ENCODE data around the gene STXBP1. TPM values are rescaled to one million over a fixed set of nuclear protein-coding genes. Genes with fewer than 3 reads are reported as not detected.

Gene STXBP1
- total RNA-seq, 1 experiment from 2014 or later = 10.9 TPM

DNA sequence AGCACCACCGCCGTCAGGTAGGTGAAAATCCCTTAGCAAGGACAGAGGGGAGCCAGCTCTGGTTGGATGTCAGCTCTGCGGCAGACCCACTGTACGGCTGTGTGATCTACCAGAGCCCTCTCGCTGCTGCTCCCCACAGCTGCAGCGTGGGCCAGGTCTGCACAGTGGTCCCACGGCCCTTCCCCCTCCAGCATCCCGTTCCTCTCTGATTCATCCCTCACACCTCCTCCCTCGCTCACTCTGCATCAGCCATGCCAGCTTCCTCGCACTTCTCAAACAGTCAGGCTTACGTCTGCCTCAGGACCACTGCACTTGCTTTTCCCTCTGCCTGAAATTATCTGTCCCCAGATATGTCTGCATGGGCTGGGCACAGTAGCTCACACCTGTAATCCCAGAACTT, 68.1 kb downstream of the STXBP1 start:
- no peak for DNase-seq (ENCODE audit: low spot score)
- TF ChIP-seq EZH2 (IDR thresholded peaks at IDR 0.05; ENCODE audit: borderline replicate concordance, low read depth, low read length, poor library complexity, severe bottlenecking) = no peak
- TF ChIP-seq, protein P1, sequence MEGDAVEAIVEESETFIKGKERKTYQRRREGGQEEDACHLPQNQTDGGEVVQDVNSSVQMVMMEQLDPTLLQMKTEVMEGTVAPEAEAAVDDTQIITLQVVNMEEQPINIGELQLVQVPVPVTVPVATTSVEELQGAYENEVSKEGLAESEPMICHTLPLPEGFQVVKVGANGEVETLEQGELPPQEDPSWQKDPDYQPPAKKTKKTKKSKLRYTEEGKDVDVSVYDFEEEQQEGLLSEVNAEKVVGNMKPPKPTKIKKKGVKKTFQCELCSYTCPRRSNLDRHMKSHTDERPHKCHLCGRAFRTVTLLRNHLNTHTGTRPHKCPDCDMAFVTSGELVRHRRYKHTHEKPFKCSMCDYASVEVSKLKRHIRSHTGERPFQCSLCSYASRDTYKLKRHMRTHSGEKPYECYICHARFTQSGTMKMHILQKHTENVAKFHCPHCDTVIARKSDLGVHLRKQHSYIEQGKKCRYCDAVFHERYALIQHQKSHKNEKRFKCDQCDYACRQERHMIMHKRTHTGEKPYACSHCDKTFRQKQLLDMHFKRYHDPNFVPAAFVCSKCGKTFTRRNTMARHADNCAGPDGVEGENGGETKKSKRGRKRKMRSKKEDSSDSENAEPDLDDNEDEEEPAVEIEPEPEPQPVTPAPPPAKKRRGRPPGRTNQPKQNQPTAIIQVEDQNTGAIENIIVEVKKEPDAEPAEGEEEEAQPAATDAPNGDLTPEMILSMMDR (conservative IDR thresholded peaks at IDR 0.05; ENCODE audit: low read depth, low read length) = no peak
- POLR2A ChIA-PET (ENCODE audit: low non-redundant PET) = no interaction called here
- no TSS peak for BruUV-seq (replicated peaks)
- intact Hi-C loops (cut with micrococcal nuclease; ENCODE audit: unreplicated experiment) = no loop called here
- no peaks in the 10 kb centered on the region for H3K9me3 ChIP-seq (ENCODE audit: low read depth, low read length, poor library complexity, severe bottlenecking)
- no peaks in the 10 kb centered on the region for H3K27me3 ChIP-seq (replicated peaks; ENCODE audit: insufficient read depth, low read depth, low read length, poor library complexity)
- H3K4me1 ChIP-seq (ENCODE audit: insufficient read depth, low read length, poor library complexity, severe bottlenecking) = no peaks in the 10 kb centered on the region
- no peak overlapping the region for H3K4me3 ChIP-seq (ENCODE audit: low read depth, low read length, poor library complexity, severe bottlenecking)
- no peak overlapping the region for H3K27ac ChIP-seq (ENCODE audit: low read depth, low read length, poor library complexity, severe bottlenecking)
- no peaks in the 10 kb centered on the region for H3K36me3 ChIP-seq (ENCODE audit: insufficient read depth, low read length, poor library complexity, severe bottlenecking)
- CTCF ChIA-PET = no interaction called here

DNA sequence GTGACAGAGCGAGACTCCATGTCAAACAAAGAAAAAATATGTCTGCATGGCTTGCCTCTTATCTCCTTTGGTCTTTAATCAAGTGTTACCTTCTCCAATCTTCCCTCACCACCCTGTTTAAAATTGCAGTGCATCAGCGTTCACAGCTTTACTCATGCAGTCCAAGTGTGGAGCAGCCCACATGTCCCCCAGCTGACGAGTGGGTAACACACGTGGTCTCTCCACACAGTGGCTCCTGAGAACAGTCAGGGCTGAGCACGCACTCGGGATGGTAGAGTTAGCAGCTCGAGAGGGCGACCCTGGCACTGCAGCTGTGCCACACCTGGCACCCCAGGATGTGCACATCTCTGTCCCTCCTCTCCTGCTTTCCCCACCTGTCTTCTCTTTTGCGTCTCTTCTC, 68.8 kb downstream of the STXBP1 start:
- BruUV-seq (replicated peaks) = no TSS peak
- H3K36me3 ChIP-seq (ENCODE audit: insufficient read depth, low read length, poor library complexity, severe bottlenecking) = no peaks in the 10 kb centered on the region
- POLR2A ChIA-PET (ENCODE audit: low non-redundant PET) = no interaction called here

DNA sequence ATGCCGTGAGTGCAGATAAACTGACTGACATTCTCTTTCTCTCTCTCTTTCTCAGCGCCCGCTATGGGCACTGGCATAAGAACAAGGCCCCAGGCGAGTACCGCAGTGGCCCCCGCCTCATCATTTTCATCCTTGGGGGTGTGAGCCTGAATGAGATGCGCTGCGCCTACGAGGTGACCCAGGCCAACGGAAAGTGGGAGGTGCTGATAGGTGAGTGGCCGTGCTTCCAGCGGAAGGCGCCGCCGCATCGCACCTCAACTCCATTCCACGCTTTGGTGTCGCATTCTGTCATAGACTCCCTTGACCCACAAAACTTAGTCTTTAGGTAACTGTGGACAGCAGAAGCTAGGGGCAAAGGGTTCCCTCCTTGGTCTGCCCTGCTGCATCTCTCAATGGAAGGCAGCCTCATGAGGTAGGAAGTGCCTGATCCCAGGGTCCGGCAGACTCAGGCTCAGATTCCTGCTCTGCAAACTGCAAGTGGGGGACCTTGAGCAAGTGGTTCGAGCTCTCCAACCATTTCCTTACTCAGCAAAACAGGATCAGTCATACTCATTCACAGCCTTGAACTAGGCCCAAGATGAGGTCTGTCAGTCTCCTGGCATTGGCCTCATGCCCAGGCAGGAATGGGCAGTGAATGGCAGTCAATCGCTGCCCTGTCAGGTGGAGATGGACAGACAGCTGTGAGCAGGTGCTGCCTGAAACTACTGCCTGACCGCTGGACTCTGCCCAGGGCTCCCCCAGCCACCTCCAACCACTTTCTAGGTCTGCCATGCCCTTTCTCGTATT, 70.5 kb downstream of the STXBP1 start:
- ChIA-PET POLR2A (ENCODE audit: low non-redundant PET) (interaction anchor here (0.7 kb wide), 1 partner anchor 53 kb away, joined by 3 read pairs; no protein-coding TSS in a partner anchor), CTCF (no interaction called here)
- TF ChIP-seq, protein P1 (conservative IDR thresholded peaks at IDR 0.05; ENCODE audit: low read depth, low read length) = no peak
- TF ChIP-seq EZH2 (IDR thresholded peaks at IDR 0.05; ENCODE audit: borderline replicate concordance, low read depth, low read length, poor library complexity, severe bottlenecking) = no peak
- Histone ChIP-seq H3K27ac (ENCODE audit: low read depth, low read length, poor library complexity, severe bottlenecking) (no peak overlapping the region), H3K4me3 (ENCODE audit: low read depth, low read length, poor library complexity, severe bottlenecking) (no peak overlapping the region), H3K4me1 (ENCODE audit: insufficient read depth, low read length, poor library complexity, severe bottlenecking) (no peaks in the 10 kb centered on the region), H3K36me3 (ENCODE audit: insufficient read depth, low read length, poor library complexity, severe bottlenecking) (no peaks in the 10 kb centered on the region), H3K27me3 (replicated peaks; ENCODE audit: insufficient read depth, low read depth, low read length, poor library complexity) (no peaks in the 10 kb centered on the region), H3K9me3 (ENCODE audit: low read depth, low read length, poor library complexity, severe bottlenecking) (no peaks in the 10 kb centered on the region)
- BruUV-seq (replicated peaks) = no TSS peak
- intact Hi-C loops (cut with micrococcal nuclease; ENCODE audit: unreplicated experiment) = no loop called here
- no peak for DNase-seq (ENCODE audit: low spot score)

More for the DNA sequence above, 68.8 kb downstream of the STXBP1 start:
- no peak overlapping the region for H3K27ac ChIP-seq (ENCODE audit: low read depth, low read length, poor library complexity, severe bottlenecking)
- TF ChIP-seq EZH2 (IDR thresholded peaks at IDR 0.05; ENCODE audit: borderline replicate concordance, low read depth, low read length, poor library complexity, severe bottlenecking) = no peak
- TF ChIP-seq, protein P1 (conservative IDR thresholded peaks at IDR 0.05; ENCODE audit: low read depth, low read length) = no peak
- DNase-seq (ENCODE audit: low spot score) = no peak
- H3K4me1 ChIP-seq (ENCODE audit: insufficient read depth, low read length, poor library complexity, severe bottlenecking) = no peaks in the 10 kb centered on the region
- no peaks in the 10 kb centered on the region for H3K27me3 ChIP-seq (replicated peaks; ENCODE audit: insufficient read depth, low read depth, low read length, poor library complexity)
- no peak overlapping the region for H3K4me3 ChIP-seq (ENCODE audit: low read depth, low read length, poor library complexity, severe bottlenecking)
- intact Hi-C loops (cut with micrococcal nuclease; ENCODE audit: unreplicated experiment) = no loop called here
- H3K9me3 ChIP-seq (ENCODE audit: low read depth, low read length, poor library complexity, severe bottlenecking) = no peaks in the 10 kb centered on the region
- CTCF ChIA-PET = no interaction called here
